A549 (cell line): Measurements from ENCODE around the gene BPI. TPM values are rescaled to one million over a fixed set of nuclear protein-coding genes. Genes with fewer than 3 reads are reported as not detected.
"Not testable (repeated sequence)": the region's sequence is repeated elsewhere in the genome, so short reads cannot be mapped to it uniquely, and the experiment has no call there.

Experiments
- ATAC-seq, 2 experiments: fragments of 200-7000 bp in 1 of 2; fragments of >200 bp in 1 of 2; cut with Nextera tagmentation in 1 of 2; cut with Tn5 transposase in 1 of 2; 3 replicates each; pipeline versions ENCODE4 v1.8.0 to v1.9.1; 2018 to 2020; ENCODE audit warnings: mild to moderate bottlenecking in 1 of 2, moderate library complexity in 1 of 2
- CTCF ChIA-PET: fragments of 300-600 bp; sonication (Branson Sonifier 250); formaldehyde crosslinking; extraction: SDS; loops from one replicate; lab custom pipeline; 2021; ENCODE audit warnings: antibody characterized with exemption, inconsistent platforms; lab: Yijun Ruan, JAX
- POLR2A ChIA-PET: fragments of 350-600 bp; formaldehyde crosslinking; extraction: SDS; loops from one replicate; lab custom pipeline; 2021; ENCODE audit warnings: antibody characterized with exemption, inconsistent platforms; lab: Yijun Ruan, JAX
- DNase-seq, 2 experiments: peaks; one replicate each; pipeline versions ENCODE4 v3.0.0 to v3.0.0-alpha.2; 2011 to 2016; ENCODE audit warnings: low read depth in 1 of 2, low spot score in 1 of 2
- FAIRE-seq: peaks from 2 replicates; lab custom pipeline; 2011; peaks lifted over from hg19 to GRCh38; lab: Jason Lieb, UNC
- H3K27ac ChIP-seq, 2 experiments: fragments of >200 bp; sonication (Bioruptor Twin); formaldehyde crosslinking; 3 replicates each; pipeline ENCODE4 v1.5.1; 2016 to 2017
- H3K4me1 ChIP-seq: fragments of >200 bp; sonication (Bioruptor Twin); formaldehyde crosslinking; 3 replicates; pipeline ENCODE4 v1.6.1; 2016
- H3K4me2 ChIP-seq: fragments of >200 bp; sonication (Bioruptor Twin); formaldehyde crosslinking; 3 replicates; pipeline ENCODE4 v1.6.1; 2016
- H3K4me3 ChIP-seq: fragments of >200 bp; sonication (Bioruptor Twin); formaldehyde crosslinking; 3 replicates; pipeline ENCODE4 v1.5.1; 2016
- H3K9me3 ChIP-seq: fragments of >200 bp; sonication (Bioruptor Twin); formaldehyde crosslinking; 3 replicates; pipeline ENCODE4 v1.6.1; 2016
- BHLHE40 ChIP-seq: IDR thresholded peaks from 2 replicates; pipeline ENCODE4 v1.6.1; 2012; ENCODE audit warnings: low read depth, low read length, inconsistent platforms
- CHD2 ChIP-seq: fragments of 150-350 bp; IDR thresholded peaks from 2 replicates; pipeline ENCODE4 v1.6.1; 2014; ENCODE audit warnings: low read length; ENCODE audit not compliant: partially characterized antibody
- CHD4 ChIP-seq: fragments of 200-600 bp; sonication (generic); IDR thresholded peaks from 2 replicates; pipeline ENCODE4 v1.6.1; 2016; ENCODE audit warnings: antibody characterized with exemption, mild to moderate bottlenecking, borderline replicate concordance
- EHMT2 ChIP-seq: fragments of 200-600 bp; sonication (generic); IDR thresholded peaks from 2 replicates; pipeline ENCODE4 v1.6.1; 2016; ENCODE audit warnings: antibody characterized with exemption, low read depth, mild to moderate bottlenecking, moderate library complexity
- EP300 ChIP-seq, 2 experiments: fragments of >200 bp; sonication (Bioruptor Twin); formaldehyde crosslinking; IDR thresholded peaks; 2 replicates in 1 of 2; 3 replicates in 1 of 2; pipeline ENCODE4 v1.6.1; 2016 to 2017
- GATA3 ChIP-seq: IDR thresholded peaks from 2 replicates; pipeline ENCODE4 v1.6.1; 2012; ENCODE audit warnings: borderline replicate concordance
- HEYL ChIP-seq: fragments of 250-450 bp; sonication (Bioruptor Pico); IDR thresholded peaks from 2 replicates; pipeline ENCODE4 v1.8.0; 2021; ENCODE audit warnings: mild to moderate bottlenecking, moderate library complexity
- JUN ChIP-seq, 2 experiments: fragments of >200 bp; sonication (Bioruptor Twin); formaldehyde crosslinking; IDR thresholded peaks; 2 replicates in 1 of 2; 3 replicates in 1 of 2; pipeline ENCODE4 v1.6.1; 2016 to 2017
- KDM1A ChIP-seq: fragments of 200-600 bp; sonication (generic); IDR thresholded peaks from 2 replicates; pipeline ENCODE4 v1.6.1; 2016; ENCODE audit warnings: low read depth, mild to moderate bottlenecking
- NPAS2 ChIP-seq: fragments of 250-450 bp; sonication (Bioruptor Pico); IDR thresholded peaks from 2 replicates; pipeline ENCODE4 v1.8.0; 2022; ENCODE audit warnings: mild to moderate bottlenecking, moderate library complexity, borderline replicate concordance
- RAD21 ChIP-seq, 2 experiments: fragments of >200 bp in 1 of 2; sonication (Bioruptor Twin) in 1 of 2; formaldehyde crosslinking in 1 of 2; IDR thresholded peaks in 1 of 2; conservative IDR thresholded peaks in 1 of 2; 2 replicates in 1 of 2; 3 replicates in 1 of 2; pipeline ENCODE4 v1.6.1; 2012 to 2018; ENCODE audit warnings: inconsistent platforms in 1 of 2
- RCOR1 ChIP-seq: fragments of 150-350 bp; IDR thresholded peaks from 2 replicates; pipeline ENCODE4 v1.6.1; 2014; ENCODE audit warnings: antibody characterized with exemption, low read length, low read depth
- TFCP2L1 ChIP-seq: fragments of 250-450 bp; sonication (Bioruptor Pico); IDR thresholded peaks from 2 replicates; pipeline ENCODE4 v1.5.0; 2021; ENCODE audit warnings: mild to moderate bottlenecking
- WGBS: methylation state at CpG from one replicate; pipeline ENCODE4 v1.1.6; 2017; ENCODE audit errors: missing lambda C conversion rate; 5-methylcytosine and 5-hydroxymethylcytosine counted together
- polyA plus RNA-seq, 4 experiments: library from polyadenylated mRNA; depleted of rRNA in 3 of 4; stranded (reverse); fragments of >200 nt; fragmentation: RNase III in 1 of 4; extraction: RNeasy Plus Mini Kit Qiagen cat#74134 plus additional on column Dnase treatment in 1 of 4; gene quantifications; 2 replicates in 3 of 4; 3 replicates in 1 of 4; pipeline ENCODE4 v1.2.3, GENCODE V29; 2011 to 2017
- TF ChIP-seq, protein P1 (sequence below): fragments of >200 bp; sonication (Bioruptor Twin); formaldehyde crosslinking; IDR thresholded peaks from 2 replicates; pipeline ENCODE4 v1.6.1; 2016
- TF ChIP-seq, protein P2 (sequence below): fragments of 250-450 bp; sonication (Bioruptor Pico); IDR thresholded peaks from 2 replicates; pipeline ENCODE4 v1.5.0; 2021; ENCODE audit warnings: mild to moderate bottlenecking, moderate library complexity, borderline replicate concordance

Gene BPI
- polyA plus RNA-seq, 2 of the 4 experiments (the other 2 are of a cell fraction), result not detected

DNA sequence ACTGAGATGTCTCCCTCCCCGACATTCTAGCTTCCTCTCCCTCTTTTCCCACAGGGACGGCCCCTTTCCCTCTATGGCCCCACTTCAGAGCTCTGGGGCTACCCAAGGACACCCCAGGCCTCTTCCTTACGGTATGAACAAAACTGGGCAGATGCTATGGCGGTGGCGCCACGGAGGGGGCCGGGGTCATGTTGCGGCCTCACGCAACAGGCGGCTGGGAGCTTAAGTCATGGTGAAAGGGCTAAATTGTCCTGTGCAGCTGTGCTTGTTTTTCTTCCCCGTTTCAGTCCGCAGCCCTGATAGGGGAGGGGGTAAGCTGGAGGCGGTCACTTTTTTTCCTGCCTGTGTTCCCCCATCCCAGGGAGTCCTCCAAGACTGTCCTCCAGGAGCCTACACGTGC is 25.8 kb upstream of the BPI start:
- H3K27ac ChIP-seq, result no peak overlapping the region
- ChIA-PET POLR2A (no interaction called here), CTCF (interaction anchor here (0.8 to 1.2 kb wide), 2 partner anchors 13 to 21 kb away, joined by 3 read pairs; no protein-coding TSS in a partner anchor)
- no peaks in the 10 kb centered on the region for H3K4me1 ChIP-seq
- no peak for DNase-seq
- WGBS, result 77% methylated on average over 14 of the region's 14 CpGs
- H3K4me2 ChIP-seq, result no peak overlapping the region
- ATAC-seq, result no peak
- 0 out of 3 replicates have a peak, but pooled peaks cover 3% of the 10 kb centered on the region for H3K9me3 ChIP-seq
- no peak for FAIRE-seq
- no peak overlapping the region for H3K4me3 ChIP-seq
- no peak for TF ChIP-seq RCOR1

DNA sequence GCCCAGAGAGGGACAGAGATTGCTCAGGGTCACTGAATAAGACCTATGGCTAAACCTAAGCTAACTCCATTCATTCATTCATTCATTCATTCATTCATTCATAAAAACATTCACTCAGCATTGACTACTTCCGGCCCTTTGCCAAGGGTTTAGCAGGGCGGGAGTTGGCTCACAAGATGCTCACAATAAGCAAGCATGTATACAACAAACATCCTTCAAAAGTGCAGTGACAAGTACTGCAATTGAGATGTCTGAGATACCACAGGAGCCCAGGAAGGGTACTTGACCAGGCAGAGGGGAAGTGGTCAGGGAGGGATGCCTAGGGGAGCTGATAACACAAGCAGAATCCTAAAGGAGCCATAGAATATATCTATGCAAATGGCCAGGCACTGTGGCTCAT is 25.2 kb upstream of the BPI start:
- H3K4me1 ChIP-seq, result no peaks in the 10 kb centered on the region
- H3K27ac ChIP-seq, result no peak overlapping the region
- WGBS, result 92% methylated on average over 2 of the region's 2 CpGs
- no peak for FAIRE-seq
- no peak overlapping the region for H3K4me2 ChIP-seq
- CTCF ChIA-PET, result interaction anchor here (0.8 to 1.2 kb wide), 5 partner anchors 12 to 47 kb away, joined by 3 to 5 read pairs (median 3); no protein-coding TSS in a partner anchor
- POLR2A ChIA-PET, result no interaction called here
- DNase-seq, result no peak
- no peak overlapping the region for H3K4me3 ChIP-seq
- TF ChIP-seq CHD2, result no peak
- TF ChIP-seq CHD4, result no peak
- no peak for TF ChIP-seq TFCP2L1 (CRISPR knock-in tag)
- 0 out of 3 replicates have a peak, but pooled peaks cover 3% of the 10 kb centered on the region for H3K9me3 ChIP-seq
- no peak for ATAC-seq

DNA sequence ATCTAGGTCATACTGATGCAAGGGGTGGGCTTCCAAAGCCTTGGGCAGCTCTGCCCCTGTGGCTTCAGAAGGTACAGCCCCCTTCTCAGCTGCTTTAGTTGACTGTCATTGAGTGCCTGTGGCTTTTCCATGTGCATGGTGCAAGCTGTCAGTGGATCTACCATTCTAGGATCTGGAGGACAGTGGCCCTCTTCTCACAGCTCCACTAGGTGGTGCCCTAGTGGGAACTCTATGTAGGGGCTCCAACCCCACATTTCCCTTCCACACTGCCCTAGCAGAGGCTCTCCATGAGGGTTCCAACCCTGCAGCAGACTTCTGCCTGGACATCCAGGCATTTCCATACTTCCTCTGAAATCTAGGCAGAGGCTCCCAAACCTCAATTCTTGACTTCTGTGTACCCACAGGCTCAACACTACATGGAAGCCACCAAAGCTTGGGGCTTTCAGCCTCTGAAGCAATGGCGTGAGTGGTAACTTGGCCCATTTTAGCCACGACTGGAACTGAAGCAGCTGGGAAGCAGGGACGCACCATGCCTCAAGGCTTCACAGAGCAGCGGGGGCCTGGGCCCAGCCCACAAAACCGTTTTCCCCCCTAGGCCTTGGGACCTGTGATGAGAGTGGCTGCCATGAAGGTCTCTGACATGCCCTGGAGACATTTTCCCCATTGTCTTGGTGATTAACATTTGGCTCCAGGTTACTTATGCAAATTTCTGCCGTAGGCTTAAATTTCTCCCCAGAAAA is 22.6 kb upstream of the BPI start:
- H3K4me2 ChIP-seq, FAIRE-seq, DNase-seq, H3K4me3 ChIP-seq, ATAC-seq, H3K9me3 ChIP-seq, H3K4me1 ChIP-seq, H3K27ac ChIP-seq, POLR2A ChIA-PET: not testable (repeated sequence)
- CTCF ChIA-PET, result interaction anchor here (1.4 kb wide), 1 partner anchor 9 kb away, joined by 3 read pairs; no protein-coding TSS in a partner anchor
- WGBS, result 70% methylated on average over 6 of the region's 6 CpGs

DNA sequence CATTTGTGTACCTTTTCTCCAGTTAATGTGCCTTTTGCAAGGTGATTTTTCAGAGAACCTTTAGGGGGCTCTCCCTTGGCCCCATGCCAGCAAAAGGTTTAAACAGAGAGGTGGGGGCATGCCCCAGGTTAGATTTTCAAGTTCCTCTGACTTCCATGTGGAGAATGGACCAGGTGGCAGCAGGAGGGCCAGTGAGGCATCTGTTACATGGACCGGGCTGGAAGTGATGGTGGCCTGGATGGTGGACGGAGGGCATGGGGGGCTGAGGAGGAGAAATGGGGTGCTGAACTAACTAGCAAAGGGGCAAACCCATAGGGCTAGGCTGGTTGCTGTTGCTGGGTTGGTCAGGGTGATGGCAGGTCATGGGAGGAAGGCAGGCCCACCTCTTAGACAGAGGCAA is 20.7 kb upstream of the BPI start:
- Histone ChIP-seq H3K4me3 (no peak overlapping the region), H3K9me3 (no peaks in the 10 kb centered on the region), H3K4me2 (no peak overlapping the region)
- ChIA-PET POLR2A (no interaction called here), CTCF (interaction anchor here (2.2 kb wide), 1 partner anchor 11 kb away, joined by 7 read pairs; no protein-coding TSS in a partner anchor)
- DNase-seq, result no peak
- no peak for TF ChIP-seq EHMT2
- TF ChIP-seq, all 56 proteins: peak for 0
- ATAC-seq, result no peak
- WGBS, result 52% methylated on average over 2 of the region's 2 CpGs
- Histone ChIP-seq H3K27ac (no peak overlapping the region), H3K4me1 (no peaks in the 10 kb centered on the region)
- no peak for FAIRE-seq

DNA sequence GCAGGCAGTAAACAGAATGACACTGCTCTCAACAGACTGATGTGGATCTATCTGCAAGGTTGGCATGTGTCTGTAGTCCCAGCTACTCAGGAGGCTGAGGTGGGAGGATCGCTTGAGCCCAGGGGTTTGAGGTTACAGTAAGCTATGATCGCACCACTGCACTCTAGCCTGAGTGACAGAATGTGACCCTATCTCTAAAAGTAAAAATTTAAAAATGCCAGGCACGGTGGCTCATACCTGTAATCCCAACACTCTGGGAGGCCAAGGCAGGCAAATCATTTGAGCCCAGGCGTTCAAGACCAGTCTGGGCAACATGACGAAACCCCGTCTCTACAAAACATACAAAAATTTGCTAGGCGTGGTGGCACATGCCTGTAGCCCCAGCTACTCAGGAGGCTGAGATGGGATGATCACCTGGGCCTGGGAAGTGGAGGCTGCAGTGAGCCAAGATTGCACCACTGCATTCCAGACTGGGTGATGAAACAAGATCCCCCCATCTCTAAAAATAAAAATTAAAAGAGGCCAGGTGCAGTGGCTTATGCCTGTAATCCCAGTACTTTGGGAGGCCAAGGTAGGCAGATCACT is 19.8 kb upstream of the BPI start:
- DNase-seq, H3K4me1 ChIP-seq, H3K27ac ChIP-seq, POLR2A ChIA-PET, FAIRE-seq, H3K4me3 ChIP-seq, H3K9me3 ChIP-seq, H3K4me2 ChIP-seq, ATAC-seq: not testable (repeated sequence)
- CTCF ChIA-PET, result interaction anchor here (2.2 kb wide), 1 partner anchor 12 kb away, joined by 7 read pairs; no protein-coding TSS in a partner anchor
- WGBS, result 61% methylated on average over 7 of the region's 7 CpGs

DNA sequence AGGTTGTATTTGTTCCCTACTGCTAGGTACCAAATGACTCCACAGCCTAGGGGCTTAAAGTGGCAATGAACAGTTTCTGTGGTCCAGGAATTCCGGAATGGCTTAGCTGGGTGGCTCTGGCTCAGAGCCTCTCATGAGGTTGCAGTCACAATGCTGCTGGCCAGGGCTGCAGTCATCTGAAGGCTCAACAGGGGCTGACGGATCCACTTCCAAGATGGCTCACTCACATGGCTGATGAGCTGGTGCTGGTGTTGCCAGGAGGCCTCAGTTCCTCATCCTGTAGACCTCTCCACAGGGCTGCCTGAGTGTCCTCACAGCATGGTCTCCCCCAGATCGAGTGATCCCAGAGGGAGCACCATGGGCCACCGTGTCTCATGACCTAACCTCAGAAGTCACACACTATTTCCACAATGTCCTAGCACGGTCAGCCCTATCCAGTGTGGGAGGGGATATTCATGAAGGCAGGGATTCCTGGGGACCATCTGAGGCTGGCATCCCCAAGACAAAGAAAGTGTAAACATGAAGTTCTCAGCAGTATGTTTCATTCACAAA is 19.0 kb upstream of the BPI start:
- DNase-seq (no peak), FAIRE-seq (no peak), ATAC-seq (no peak)
- no peaks in the 10 kb centered on the region for H3K9me3 ChIP-seq
- H3K4me1 ChIP-seq, result no peaks in the 10 kb centered on the region
- H3K4me2 ChIP-seq, result no peak overlapping the region
- no peak overlapping the region for H3K27ac ChIP-seq
- POLR2A ChIA-PET, result no interaction called here
- WGBS, result 43% methylated on average over 4 of the region's 5 CpGs
- CTCF ChIA-PET, result interaction anchor here (2.2 kb wide), 1 partner anchor 13 kb away, joined by 7 read pairs; no protein-coding TSS in a partner anchor
- no peak overlapping the region for H3K4me3 ChIP-seq
- TF ChIP-seq KDM1A, result no peak
- TF ChIP-seq, protein P1, sequence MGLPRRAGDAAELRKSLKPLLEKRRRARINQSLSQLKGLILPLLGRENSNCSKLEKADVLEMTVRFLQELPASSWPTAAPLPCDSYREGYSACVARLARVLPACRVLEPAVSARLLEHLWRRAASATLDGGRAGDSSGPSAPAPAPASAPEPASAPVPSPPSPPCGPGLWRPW, result no peak
- TF ChIP-seq EP300 (IDR thresholded peaks at IDR 0.05), result no peak
- no peak for TF ChIP-seq NPAS2 (CRISPR knock-in tag)
- TF ChIP-seq BHLHE40, result no peak
- no peak for TF ChIP-seq HEYL (CRISPR knock-in tag)
- no peak for TF ChIP-seq RAD21 (conservative IDR thresholded peaks at IDR 0.05 in 1 of 2, IDR thresholded peaks at IDR 0.05 in 1 of 2)
- TF ChIP-seq CHD4, result no peak
- TF ChIP-seq, protein P2, sequence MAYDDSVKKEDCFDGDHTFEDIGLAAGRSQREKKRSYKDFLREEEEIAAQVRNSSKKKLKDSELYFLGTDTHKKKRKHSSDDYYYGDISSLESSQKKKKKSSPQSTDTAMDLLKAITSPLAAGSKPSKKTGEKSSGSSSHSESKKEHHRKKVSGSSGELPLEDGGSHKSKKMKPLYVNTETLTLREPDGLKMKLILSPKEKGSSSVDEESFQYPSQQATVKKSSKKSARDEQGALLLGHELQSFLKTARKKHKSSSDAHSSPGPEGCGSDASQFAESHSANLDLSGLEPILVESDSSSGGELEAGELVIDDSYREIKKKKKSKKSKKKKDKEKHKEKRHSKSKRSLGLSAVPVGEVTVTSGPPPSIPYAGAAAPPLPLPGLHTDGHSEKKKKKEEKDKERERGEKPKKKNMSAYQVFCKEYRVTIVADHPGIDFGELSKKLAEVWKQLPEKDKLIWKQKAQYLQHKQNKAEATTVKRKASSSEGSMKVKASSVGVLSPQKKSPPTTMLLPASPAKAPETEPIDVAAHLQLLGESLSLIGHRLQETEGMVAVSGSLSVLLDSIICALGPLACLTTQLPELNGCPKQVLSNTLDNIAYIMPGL (CRISPR knock-in tag), result no peak
- no peak for TF ChIP-seq GATA3
- TF ChIP-seq JUN (IDR thresholded peaks at IDR 0.05), result no peak
